Keratinocyte (primary cell): ENCODE data around the gene EPHX1.
"Not testable (repeated sequence)": the region's sequence is repeated elsewhere in the genome, so short reads cannot be mapped to it uniquely, and the experiment has no call there.

Experiments
- EZH2 ChIP-seq: IDR thresholded peaks from one replicate; pipeline ENCODE4 v1.6.1; 2012; ENCODE audit warnings: inconsistent platforms, mild to moderate bottlenecking, low read length, moderate library complexity
- TF ChIP-seq, protein P1 (sequence below), 3 experiments: IDR thresholded peaks in 1 of 3; conservative IDR thresholded peaks in 1 of 3; optimal IDR thresholded peaks in 1 of 3; 2 replicates in 2 of 3; 3 replicates in 1 of 3; pipeline versions ENCODE3 to v1.5.1; 2011; ENCODE audit warnings: low read length in 3 of 3, mild to moderate bottlenecking in 3 of 3, moderate library complexity in 2 of 3, control low read depth in 1 of 3, inconsistent platforms in 1 of 3; ENCODE audit not compliant: insufficient read depth in 2 of 3; ENCODE audit errors: extremely low read depth in 1 of 3

DNA sequence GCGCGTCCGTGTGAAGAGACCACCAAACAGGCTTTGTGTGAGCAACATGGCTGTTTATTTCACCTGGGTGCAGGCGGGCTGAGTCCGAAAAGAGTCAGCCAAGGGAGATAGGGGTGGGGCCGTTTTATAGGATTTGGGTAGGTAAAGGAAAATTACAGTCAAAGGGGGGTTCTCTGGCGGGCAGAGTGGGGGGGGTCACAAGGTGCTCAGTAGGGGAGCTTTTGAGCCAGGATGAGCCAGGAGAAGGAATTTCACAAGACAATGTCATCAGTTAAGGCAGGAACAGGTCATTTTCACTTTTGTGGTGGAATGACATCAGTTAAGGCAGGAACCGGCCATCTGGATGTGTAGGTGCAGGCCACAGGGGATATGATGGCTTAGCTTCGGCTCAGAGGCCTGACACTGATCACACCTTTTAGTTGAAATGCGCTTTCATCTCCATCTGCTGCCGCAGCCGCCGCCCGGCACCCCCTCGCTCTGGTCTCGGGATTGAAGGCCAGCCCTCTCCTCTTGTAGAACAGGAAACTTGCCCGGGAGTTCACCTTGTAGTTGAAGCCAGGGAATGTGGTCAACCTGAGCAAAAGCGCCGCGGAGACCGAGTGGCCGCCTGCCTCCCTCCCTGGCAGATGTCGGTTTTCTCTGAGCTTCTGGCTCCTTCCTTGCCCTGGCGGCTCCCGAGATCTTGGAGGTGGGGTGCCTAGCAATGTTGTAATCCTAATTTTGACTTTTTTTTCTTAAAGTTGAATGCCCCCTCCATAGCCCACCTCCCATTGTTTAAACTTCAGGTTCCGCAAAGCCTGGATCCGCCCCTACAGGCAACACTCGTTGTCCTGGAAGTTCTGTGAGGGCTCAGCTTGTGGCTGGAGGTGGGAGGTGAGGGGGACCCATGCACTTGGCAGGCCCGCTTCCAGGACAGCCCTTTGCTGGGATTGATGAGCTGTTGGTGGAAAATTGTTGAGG lies 935 bp downstream of the EPHX1 start:
- TF ChIP-seq, protein P1, sequence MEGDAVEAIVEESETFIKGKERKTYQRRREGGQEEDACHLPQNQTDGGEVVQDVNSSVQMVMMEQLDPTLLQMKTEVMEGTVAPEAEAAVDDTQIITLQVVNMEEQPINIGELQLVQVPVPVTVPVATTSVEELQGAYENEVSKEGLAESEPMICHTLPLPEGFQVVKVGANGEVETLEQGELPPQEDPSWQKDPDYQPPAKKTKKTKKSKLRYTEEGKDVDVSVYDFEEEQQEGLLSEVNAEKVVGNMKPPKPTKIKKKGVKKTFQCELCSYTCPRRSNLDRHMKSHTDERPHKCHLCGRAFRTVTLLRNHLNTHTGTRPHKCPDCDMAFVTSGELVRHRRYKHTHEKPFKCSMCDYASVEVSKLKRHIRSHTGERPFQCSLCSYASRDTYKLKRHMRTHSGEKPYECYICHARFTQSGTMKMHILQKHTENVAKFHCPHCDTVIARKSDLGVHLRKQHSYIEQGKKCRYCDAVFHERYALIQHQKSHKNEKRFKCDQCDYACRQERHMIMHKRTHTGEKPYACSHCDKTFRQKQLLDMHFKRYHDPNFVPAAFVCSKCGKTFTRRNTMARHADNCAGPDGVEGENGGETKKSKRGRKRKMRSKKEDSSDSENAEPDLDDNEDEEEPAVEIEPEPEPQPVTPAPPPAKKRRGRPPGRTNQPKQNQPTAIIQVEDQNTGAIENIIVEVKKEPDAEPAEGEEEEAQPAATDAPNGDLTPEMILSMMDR (optimal IDR thresholded peaks at IDR 0.05 in 1 of 3, IDR thresholded peaks at IDR 0.05 in 1 of 3, conservative IDR thresholded peaks at IDR 0.05 in 1 of 3; ENCODE audit: extremely low read depth in 1 of 3, insufficient read depth in 2 of 3, low read length in 3 of 3), result not testable (repeated sequence)
- not testable (repeated sequence) for TF ChIP-seq EZH2
